HK-2 (cell line): ENCODE results near the gene TDP1.
"Not testable (repeated sequence)": the region's sequence is repeated elsewhere in the genome, so short reads cannot be mapped to it uniquely, and the experiment has no call there.

Source experiments
- DNase-seq: peaks from one replicate; pipeline ENCODE4 v3.0.0-alpha.2; 2018; ENCODE audit not compliant: unreplicated experiment

Gene TDP1

DNA sequence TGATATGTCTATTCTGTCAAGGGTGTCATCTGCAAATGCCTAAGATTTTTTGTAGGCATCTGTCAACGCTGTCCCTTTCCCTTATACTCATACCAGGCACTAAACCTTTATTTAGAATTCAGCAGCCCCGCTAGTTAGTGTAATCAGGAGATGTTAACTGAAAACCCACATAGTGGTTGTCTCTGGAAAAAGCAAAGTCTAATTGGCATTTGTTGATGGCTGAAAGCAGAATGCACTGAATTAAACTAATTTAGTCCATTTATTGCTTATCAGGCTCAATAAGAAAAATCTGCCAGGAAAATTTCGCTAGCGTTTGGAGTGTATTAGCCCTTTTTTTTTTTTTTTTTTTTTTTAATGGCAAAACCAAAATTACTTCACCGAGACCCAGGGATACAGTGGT, 34.5 kb downstream of the TDP1 start:
- no peak for DNase-seq

- no peak for DNase-seq
These were observed 35.0 kb downstream of the TDP1 start for GRCh38 chr14:89990623-89991275.

DNA sequence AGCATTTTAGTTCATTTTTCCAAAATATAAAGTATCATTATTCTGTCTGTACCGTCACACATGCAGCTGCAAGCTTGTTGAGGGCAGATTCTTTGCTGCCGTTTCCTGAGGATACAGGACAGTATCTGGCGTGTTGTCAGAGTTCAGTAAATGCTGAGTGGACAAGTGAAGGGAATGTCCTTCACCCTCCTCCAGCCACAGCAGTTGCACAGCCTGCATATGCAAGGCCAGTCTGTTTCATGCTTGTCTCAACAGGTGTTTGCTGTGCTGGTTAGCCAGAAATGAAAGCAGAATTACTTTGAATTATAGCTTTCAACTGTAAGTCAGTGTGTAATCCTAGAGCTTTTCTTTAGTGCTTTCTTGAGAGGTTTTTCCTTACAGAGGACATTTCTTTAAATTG, 36.5 kb downstream of the TDP1 start:
- DNase-seq, result no peak

DNA sequence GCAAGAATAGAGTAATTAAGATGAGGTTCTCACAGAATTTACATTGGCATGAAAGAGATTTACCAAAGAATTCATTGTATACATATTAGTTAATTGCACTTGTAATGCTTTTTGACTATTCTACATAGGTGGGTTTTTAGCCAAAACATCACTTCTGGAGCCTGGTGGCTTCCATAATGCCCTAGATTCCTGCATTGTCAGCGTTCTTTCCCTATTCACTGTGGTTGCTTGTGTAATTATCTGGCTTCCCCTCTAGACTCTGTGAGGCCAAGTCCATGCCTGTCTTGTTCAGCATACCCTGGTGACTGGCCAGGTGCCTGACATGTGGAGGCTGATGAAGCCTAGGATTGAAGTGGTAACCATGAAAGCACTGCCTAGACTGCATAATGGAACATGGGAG, 41.2 kb downstream of the TDP1 start:
- DNase-seq, result no peak

GRCh38 chr14:90000935-90001334, 45.2 kb downstream of the TDP1 start:
- DNase-seq, result no peak

DNA sequence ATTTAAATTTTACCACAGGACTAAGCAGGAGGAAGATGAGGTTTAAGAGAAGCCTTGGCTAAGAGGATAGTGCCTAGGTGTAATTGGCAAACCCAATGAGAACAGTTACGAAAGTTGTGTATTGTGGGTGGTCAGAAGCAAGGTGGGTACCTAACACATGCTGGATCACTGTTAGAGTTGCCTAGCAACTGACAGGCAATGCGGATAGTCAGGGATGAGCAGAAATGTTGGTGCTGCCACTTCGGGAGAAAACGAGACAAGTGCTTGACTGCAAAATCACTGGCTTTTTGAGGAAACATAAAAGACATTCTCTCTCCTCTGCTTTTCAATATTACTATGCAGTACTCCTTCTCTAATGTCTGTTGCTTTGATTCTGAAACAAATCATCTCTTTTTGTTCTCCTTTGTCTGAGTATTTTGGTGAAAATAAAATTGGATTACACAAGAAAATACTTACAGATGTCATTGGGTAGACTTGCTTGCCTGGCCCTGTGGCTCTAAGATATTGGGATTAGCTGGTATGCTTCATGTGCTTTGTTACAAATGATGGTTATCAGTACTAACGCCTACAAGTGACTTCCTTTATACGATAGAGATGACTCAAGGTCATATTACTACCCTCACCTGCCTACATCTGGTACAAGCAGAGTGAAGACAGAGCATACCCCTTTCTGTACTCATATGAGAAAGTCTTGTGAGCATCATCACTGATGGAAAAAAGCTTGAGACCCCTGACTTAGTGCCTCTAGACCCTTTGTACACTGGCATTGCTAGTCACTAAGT, 48.0 kb downstream of the TDP1 start:
- no peak for DNase-seq

DNA sequence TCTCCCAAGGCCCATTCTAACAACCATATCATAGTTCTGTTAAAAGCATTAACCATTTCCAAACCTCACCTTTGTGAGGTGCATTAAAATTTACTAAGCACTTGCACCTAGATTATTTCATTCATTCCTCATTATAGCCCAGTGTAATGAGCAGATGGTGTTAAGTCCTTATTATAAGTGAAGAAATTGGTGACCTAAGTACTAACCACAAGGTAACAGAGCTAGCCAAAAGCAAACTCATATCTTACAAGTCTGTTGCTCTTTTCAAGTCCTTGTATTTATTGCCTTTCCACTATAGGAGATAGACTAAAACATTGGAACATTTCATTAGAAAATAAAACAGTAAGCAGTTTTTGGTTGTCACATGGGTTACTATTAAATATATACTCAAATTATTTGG, 49.7 kb downstream of the TDP1 start:
- no peak for DNase-seq

GRCh38 chr14:90005939-90006530, 50.3 kb downstream of the TDP1 start:
- DNase-seq, result no peak

- DNase-seq, result no peak
These were observed 61.6 kb downstream of the TDP1 start for GRCh38 chr14:90017371-90017770.

- DNase-seq, result no peak
These were observed 64.2 kb downstream of the TDP1 start for GRCh38 chr14:90019824-90020523.

DNA sequence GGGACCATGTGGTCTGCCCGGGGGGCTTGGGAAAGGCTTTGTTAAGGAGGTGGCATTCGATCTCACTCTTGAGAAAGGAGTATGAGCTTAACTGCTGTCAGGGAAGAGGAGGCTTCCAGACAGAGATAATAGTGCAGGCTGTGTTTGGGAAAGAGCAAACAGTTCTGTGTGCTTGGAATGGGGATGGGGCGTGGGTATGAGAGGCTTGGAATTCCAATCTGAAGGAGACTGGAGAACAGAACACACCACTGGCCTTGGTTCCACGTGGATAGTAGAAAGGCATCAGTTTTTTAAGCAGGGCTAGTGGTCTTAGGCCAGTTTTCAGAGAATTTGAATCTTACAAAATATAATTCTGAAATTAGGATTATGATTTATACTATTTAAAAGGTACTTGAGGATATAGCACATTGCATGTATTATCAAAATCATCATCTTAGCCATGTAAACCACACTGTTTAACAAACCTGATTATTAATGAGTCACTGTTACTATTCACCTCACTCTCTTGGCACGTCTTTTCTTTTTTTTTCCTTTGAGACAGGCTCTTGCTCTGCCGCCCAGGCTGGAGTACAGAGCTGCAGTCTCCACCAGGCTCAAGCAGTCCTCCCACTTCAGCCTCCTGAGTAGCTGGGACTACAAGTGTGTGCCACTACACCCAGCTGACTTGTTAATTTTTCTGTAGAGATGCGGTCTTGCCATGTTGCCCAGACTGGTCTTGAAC, 67.6 kb downstream of the TDP1 start:
- no peak for DNase-seq

DNA sequence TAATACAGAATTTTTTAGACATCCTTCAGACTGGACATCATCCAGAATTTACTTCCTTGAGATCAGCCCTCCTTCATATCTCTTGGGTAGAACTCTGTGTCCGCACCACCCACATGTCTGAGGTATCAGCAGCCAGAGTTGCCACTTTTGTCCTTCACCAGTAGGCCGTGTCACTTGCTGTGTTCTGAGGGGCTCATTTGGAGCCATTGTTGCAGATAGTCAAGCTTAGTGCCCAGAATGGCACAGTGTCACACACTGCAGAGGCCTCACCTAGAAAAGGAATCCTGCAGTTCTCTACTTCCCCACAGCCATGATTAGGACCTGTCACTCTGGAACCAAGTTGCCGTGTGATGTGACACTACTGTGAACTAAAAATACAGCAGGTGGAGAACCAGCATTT, 69.2 kb downstream of the TDP1 start:
- no peak for DNase-seq

DNA sequence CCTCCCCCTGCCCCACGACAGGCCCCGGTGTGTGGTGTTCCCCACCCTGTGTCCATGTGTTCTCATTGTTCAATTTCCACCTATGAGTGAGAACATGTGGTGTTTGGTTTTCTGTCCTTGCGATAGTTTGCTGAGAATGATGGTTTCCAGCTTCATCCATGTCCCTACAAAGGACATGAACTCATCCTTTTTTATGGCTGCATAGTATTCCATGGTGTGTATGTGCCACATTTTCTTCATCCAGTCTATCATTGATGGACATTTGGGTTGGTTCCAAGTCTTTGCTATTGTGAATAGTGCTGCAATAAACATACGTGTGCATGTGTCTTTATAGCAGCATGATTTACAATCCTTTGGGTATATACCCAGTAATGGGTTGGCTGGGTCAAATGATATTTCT, 70.9 kb downstream of the TDP1 start:
- DNase-seq, result not testable (repeated sequence)

DNA sequence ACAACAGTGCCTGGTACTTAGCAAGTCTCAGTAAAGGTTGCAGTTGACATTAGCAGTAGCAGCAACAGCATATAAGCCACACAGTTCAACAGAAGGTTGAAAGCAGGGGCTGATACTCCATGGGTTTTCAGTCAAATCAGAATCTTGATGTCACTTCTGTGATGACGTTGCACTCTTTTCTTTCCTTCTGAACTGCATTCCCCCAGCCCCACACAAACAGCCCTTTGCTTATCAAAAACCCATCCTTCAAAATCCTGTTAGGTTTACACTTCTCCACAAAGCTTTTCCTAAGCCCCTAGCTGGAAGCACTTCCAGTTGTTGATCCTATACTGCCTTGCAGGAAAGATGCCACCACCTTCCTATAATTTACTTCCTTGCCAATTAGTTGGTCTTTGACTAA, 72.1 kb downstream of the TDP1 start:
- DNase-seq, result no peak

GRCh38 chr14:90034156-90034555, 78.4 kb downstream of the TDP1 start:
- no peak for DNase-seq

DNA sequence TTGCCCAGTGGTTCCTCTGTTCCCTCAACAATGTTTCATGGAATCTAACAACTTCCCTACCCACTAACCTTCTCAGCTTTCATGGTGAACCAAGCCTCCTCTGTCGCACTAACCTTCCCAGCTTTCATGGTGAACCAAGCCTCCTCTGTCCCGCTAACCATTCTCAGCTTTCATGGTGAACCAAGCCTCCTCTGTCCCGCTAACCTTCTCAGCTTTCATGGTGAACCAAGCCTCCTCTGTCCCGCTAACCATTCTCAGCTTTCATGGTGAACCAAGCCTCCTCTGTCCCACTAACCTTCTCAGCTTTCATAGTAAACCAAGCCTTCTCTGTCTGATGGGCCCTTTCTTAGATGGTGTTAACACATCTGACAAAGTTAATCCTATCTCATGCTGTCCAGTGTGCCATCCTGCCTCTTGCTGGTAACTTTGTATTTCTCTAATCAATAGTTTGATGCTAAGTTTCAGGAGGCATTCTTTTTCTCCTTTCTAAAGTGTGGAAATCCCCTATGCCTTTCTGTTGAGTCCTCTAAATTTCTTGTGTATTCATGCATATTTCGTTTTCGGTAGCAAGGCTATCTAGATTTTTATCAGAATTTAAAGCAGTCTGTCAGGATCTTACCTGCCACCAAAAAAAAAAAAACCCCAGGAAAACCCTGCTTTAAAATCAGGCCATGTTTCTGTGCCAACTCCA, 79.3 kb downstream of the TDP1 start:
- DNase-seq, result no peak

- DNase-seq, result no peak
These were observed 83.7 kb downstream of the TDP1 start for GRCh38 chr14:90039253-90040010.

GRCh38 chr14:90040411-90040810, 84.7 kb downstream of the TDP1 start:
- no peak for DNase-seq

- DNase-seq, result no peak
These were observed 86.9 kb downstream of the TDP1 start for GRCh38 chr14:90042496-90043252.

- DNase-seq, result no peak
These were observed 89.9 kb downstream of the TDP1 start for GRCh38 chr14:90045616-90046015.
